ENCODE data around the gene CRHR1.
A peak's percentile ranks its signal among the peaks of the same experiment; 100 is the strongest.
"Not testable (repeated sequence)": the region's sequence is repeated elsewhere in the genome, so short reads cannot be mapped to it uniquely, and the experiment has no call there.

CRHR1 gene

GRCh38 chr17:45846646-45847045 is 62.5 kb downstream of the CRHR1 start:
- DNase-seq, result no peak

- DNase-seq, result no peak
Observed at GRCh38 chr17:45847101-45847500, 63.0 kb downstream of the CRHR1 start.

- DNase-seq, result no peak
Observed at GRCh38 chr17:45847747-45848146, 63.6 kb downstream of the CRHR1 start.

- no peak for DNase-seq
Observed at GRCh38 chr17:45848405-45848804, 64.3 kb downstream of the CRHR1 start.

- no peak for DNase-seq
Observed at GRCh38 chr17:45848868-45849535, 64.9 kb downstream of the CRHR1 start.

GRCh38 chr17:45849536-45849990 is 65.4 kb downstream of the CRHR1 start:
- no peak for DNase-seq

GRCh38 chr17:45850011-45850410 is 65.9 kb downstream of the CRHR1 start:
- DNase-seq, result no peak

GRCh38 chr17:45850468-45850867 is 66.3 kb downstream of the CRHR1 start:
- no peak for DNase-seq

- DNase-seq, result no peak
Observed at GRCh38 chr17:45851022-45851421, 66.9 kb downstream of the CRHR1 start.

- no peak for DNase-seq
Observed at GRCh38 chr17:45851464-45851863, 67.3 kb downstream of the CRHR1 start.

GRCh38 chr17:45851873-45852272 is 67.8 kb downstream of the CRHR1 start:
- no peak for DNase-seq

- peak in 1 of 2 experiments; percentile 31 for DNase-seq
Observed at GRCh38 chr17:45852535-45853297, 68.6 kb downstream of the CRHR1 start.

GRCh38 chr17:45854209-45854608 is 70.1 kb downstream of the CRHR1 start:
- DNase-seq, result no peak

- no peak for DNase-seq
Observed at GRCh38 chr17:45855691-45856336, 71.7 kb downstream of the CRHR1 start.

GRCh38 chr17:45857977-45858708 is 74.0 kb downstream of the CRHR1 start:
- no peak for DNase-seq

GRCh38 chr17:45861165-45861564 is 77.0 kb downstream of the CRHR1 start:
- DNase-seq, result no peak

- not testable (repeated sequence) for DNase-seq
Observed at GRCh38 chr17:45862127-45862526, 78.0 kb downstream of the CRHR1 start.

GRCh38 chr17:45863857-45864654 is 79.9 kb downstream of the CRHR1 start:
- DNase-seq, result no peak

GRCh38 chr17:45867171-45867570 is 83.1 kb downstream of the CRHR1 start:
- no peak for DNase-seq

- DNase-seq, result no peak
Observed at GRCh38 chr17:45867702-45868101, 83.6 kb downstream of the CRHR1 start.

GRCh38 chr17:45868276-45868675 is 84.2 kb downstream of the CRHR1 start:
- no peak for DNase-seq

GRCh38 chr17:45869676-45870341 is 85.7 kb downstream of the CRHR1 start:
- DNase-seq, result no peak

Data from NCI-H187 (cell line).